C4-2B (cell line): ENCODE measurements around the gene THADA.
"Not testable (repeated sequence)": the region's sequence is repeated elsewhere in the genome, so short reads cannot be mapped to it uniquely, and the experiment has no call there.

Experiments used
- H3K27ac ChIP-seq: fragments of 450-650 bp; 2 replicates; pipeline ENCODE4 v1.5.1; 2017
- ZFX ChIP-seq: fragments of 450-650 bp; IDR thresholded peaks from 2 replicates; pipeline ENCODE4 v1.6.1; 2017
- TF ChIP-seq, protein P1 (sequence below): fragments of 450-650 bp; conservative IDR thresholded peaks from 2 replicates; pipeline ENCODE4 v1.5.1; 2017; ENCODE audit warnings: mild to moderate bottlenecking

The THADA gene

DNA sequence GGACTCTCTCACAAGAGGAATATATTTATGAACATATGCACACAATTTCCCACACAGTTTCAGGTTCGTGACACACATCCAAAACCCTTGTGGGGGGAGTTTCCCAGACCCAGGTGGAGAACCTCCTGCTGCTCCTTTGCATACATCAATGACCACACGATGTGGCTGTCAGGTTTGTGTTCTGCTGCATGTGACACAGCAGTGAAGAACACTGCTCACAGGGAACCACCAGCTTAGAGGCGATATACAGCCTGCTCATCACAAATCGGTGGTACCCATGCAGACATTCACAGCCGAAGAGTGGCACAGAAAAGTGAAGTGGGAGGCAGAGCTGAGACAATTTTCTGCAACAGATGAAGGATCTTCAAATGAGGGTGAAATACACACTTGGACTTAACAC is 193.8 kb downstream of the THADA start:
- no peak for TF ChIP-seq ZFX
- TF ChIP-seq, protein P1, sequence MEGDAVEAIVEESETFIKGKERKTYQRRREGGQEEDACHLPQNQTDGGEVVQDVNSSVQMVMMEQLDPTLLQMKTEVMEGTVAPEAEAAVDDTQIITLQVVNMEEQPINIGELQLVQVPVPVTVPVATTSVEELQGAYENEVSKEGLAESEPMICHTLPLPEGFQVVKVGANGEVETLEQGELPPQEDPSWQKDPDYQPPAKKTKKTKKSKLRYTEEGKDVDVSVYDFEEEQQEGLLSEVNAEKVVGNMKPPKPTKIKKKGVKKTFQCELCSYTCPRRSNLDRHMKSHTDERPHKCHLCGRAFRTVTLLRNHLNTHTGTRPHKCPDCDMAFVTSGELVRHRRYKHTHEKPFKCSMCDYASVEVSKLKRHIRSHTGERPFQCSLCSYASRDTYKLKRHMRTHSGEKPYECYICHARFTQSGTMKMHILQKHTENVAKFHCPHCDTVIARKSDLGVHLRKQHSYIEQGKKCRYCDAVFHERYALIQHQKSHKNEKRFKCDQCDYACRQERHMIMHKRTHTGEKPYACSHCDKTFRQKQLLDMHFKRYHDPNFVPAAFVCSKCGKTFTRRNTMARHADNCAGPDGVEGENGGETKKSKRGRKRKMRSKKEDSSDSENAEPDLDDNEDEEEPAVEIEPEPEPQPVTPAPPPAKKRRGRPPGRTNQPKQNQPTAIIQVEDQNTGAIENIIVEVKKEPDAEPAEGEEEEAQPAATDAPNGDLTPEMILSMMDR, result no peak
- no peak overlapping the region for H3K27ac ChIP-seq

DNA sequence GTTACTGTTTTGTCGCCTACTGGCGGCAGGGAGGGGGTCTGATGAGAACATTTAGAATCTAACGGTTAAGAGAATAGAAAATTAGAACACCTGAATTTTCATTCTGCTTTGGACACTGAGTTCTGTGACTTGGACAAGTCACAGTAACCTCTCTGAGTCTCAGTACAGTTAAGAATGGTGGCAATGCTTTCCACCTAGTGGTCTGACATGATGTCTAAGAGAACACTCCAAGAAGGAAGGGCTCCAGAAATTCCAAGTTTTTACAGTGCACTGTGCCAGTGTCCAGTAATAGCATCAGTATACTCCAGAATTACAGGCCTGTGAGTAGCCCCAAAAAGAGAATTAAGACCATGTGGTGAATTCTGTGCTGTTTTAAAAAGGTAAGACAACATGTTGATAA is 195.3 kb downstream of the THADA start:
- TF ChIP-seq, protein P1, result no peak
- TF ChIP-seq ZFX, result no peak
- no peak overlapping the region for H3K27ac ChIP-seq

DNA sequence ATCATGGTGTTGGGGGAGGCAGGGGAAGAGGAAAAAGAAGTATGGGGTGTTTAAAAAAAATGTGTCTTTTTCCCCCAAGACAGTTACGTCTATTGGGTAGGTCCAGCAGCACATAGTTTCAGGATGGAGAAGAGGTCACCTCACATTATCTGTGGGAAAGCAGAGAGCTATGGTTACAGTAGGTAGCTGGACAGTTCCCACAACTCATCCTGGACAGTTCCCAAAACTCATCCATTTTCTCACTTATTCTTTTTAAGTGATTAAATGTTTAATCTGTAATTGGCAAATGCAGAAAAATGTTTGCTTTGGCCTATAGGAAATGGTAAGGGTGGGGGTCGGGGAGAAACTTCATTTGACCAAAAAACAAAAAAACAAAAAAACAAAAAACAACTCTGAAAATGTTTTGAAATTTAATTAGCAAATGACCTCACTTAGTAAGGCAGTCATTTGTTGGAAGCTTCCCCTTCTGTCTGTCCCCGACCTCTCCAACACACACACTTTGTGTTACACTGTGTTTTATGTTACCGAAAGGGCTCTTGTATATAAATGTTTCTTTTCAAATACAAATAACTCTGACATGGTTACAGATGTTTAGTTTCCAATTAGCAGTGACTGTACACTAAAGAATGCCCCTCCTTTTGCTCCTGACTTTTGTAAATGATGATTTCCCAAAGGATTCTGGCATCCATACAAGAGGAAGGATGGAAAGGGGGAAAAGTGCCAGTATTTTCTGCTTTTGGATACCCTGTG is 196.1 kb downstream of the THADA start:
- H3K27ac ChIP-seq, result no peak overlapping the region
- TF ChIP-seq, protein P1, result no peak
- no peak for TF ChIP-seq ZFX

DNA sequence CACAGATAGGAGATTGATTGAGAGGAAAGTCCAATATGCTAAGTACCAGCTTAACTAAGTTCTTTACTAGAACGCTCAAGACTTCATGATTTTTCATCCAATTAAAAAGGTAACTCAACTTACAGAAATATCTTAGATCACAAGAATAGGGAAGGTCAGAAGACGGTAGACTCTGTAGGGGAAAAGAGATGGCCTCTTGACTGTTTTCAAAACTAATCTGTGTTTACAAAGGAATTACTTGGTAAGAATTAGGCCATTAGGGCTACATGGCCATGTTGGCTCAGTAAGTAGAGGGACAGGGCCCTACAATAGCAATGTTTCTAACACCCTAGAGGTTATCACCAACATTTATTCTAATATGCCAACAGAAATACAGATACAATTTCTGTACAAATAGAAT is 196.7 kb downstream of the THADA start:
- no peak for TF ChIP-seq ZFX
- TF ChIP-seq, protein P1, result no peak
- no peak overlapping the region for H3K27ac ChIP-seq

DNA sequence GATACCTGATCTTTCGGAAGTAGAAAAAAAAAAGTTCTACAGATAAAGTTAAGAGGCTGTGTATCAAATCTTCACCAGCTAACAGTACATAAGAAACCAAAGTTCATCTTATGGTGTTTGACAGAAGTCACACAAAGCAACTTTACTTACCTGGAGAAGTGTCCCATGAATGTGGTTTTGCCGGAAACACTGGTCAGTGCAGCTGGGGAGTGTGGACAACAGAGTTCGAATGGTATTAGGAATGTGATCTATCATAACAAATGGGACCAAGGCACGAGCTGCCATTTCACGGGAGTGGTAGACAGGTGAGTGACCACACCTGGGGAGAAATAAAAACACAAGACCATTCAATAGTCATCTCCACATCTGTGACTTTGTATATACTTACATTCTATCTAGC is 198.0 kb downstream of the THADA start:
- TF ChIP-seq, protein P1, result no peak
- TF ChIP-seq ZFX, result no peak
- H3K27ac ChIP-seq, result no peak overlapping the region

DNA sequence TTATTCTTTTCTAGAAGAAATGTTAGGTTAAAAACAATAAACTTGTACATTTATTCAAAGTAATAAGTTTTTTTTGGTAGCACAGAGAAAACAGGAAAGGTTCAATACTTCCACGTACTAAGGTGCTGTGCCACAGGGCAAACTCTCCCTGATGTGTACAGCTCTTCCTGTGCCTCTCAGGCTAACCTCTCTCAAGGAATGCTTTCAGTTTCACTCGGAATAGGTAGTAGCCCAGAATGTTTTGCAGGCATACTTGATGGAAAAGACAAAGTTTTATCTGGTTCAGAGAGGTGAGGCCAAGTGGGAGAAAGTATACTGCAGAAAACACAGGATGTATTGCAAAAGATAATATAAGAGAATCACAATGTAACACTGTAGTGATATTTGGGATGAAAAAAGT is 198.4 kb downstream of the THADA start:
- no peak overlapping the region for H3K27ac ChIP-seq
- no peak for TF ChIP-seq ZFX
- TF ChIP-seq, protein P1, result no peak

DNA sequence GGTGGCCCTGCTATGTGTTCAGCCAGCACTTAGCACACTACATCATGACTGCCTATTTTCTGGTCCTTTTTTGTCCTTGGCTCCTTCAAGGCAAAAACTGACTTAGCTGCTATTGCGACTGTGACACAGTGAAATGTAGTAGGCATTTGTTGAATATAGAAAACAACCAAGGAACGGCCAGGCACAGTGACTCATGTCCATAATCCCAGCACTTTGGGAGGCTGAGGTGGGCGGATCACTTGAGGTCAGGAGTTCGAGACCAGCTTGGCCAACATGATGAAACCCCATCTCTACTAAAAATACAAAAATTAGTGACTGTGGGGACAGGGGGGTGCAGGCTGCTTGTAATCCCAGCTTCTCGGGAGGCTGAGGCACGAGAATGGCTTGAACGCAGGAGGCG is 199.5 kb downstream of the THADA start:
- not testable (repeated sequence) for H3K27ac ChIP-seq

DNA sequence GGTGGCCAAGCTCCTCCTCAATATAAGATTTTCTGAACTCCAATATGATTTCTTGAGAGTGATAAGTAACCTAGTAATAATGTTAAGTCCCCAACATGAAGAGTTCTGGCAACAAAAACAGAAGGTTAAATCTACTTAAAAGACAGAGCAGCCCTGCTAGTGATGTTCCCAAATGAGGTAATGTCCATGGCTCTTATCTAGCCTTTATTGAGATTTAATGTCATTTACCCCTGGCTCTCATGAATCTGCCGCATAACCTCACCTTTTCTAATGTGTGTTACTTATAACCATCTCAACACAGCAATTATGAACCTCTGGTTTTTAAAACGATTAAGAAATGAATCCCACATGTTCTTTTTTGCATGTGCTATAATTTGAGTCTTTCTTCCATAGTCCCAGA is 201.9 kb downstream of the THADA start:
- no peak overlapping the region for H3K27ac ChIP-seq
- TF ChIP-seq ZFX, result no peak
- TF ChIP-seq, protein P1, result no peak
